ENCODE data around the gene LAMTOR5.
"Not testable (repeated sequence)": the region's sequence is repeated elsewhere in the genome, so short reads cannot be mapped to it uniquely, and the experiment has no call there.

The LAMTOR5 gene

DNA sequence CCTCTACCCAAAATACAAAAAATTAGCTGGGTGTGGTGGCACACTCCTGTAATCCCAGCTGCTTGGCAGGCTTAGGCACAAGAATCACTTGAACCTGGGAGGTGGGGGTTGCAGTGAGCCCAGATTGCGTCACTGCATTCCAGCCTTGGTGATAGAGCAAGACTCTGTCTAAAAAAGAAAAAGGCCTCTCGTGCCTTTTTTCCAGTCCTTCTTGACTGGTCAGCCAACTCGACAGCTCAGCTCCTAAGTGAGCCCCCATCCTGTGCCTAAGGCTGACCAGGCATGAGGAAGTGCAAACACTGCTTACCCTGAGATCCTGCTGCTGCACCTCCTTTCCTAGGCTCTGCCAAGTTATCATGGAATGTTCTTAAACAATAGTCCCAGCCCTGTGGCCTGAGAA lies 33.4 kb upstream of the LAMTOR5 start:
- CTCF ChIA-PET, result interaction anchor here (0.7 to 3.6 kb wide), 6 partner anchors 19 to 243 kb away, joined by 3 to 16 read pairs (median 6); no protein-coding TSS in a partner anchor
- no peak for DNase-seq (ENCODE audit: extremely low spot score)
- POLR2A ChIA-PET, result no interaction called here
- TF ChIP-seq, protein P1, sequence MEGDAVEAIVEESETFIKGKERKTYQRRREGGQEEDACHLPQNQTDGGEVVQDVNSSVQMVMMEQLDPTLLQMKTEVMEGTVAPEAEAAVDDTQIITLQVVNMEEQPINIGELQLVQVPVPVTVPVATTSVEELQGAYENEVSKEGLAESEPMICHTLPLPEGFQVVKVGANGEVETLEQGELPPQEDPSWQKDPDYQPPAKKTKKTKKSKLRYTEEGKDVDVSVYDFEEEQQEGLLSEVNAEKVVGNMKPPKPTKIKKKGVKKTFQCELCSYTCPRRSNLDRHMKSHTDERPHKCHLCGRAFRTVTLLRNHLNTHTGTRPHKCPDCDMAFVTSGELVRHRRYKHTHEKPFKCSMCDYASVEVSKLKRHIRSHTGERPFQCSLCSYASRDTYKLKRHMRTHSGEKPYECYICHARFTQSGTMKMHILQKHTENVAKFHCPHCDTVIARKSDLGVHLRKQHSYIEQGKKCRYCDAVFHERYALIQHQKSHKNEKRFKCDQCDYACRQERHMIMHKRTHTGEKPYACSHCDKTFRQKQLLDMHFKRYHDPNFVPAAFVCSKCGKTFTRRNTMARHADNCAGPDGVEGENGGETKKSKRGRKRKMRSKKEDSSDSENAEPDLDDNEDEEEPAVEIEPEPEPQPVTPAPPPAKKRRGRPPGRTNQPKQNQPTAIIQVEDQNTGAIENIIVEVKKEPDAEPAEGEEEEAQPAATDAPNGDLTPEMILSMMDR (IDR thresholded peaks at IDR 0.05; ENCODE audit: control extremely low read depth, extremely low read depth, low read depth, missing control alignments), result no peak

GRCh38 chr1:110439873-110440272 lies 32.4 kb upstream of the LAMTOR5 start:
- CTCF ChIA-PET, result interaction anchor here (3.6 kb wide), 1 partner anchor 27 kb away, joined by 16 read pairs; no protein-coding TSS in a partner anchor
- DNase-seq (ENCODE audit: extremely low spot score); POLR2A ChIA-PET: not testable (repeated sequence)

DNA sequence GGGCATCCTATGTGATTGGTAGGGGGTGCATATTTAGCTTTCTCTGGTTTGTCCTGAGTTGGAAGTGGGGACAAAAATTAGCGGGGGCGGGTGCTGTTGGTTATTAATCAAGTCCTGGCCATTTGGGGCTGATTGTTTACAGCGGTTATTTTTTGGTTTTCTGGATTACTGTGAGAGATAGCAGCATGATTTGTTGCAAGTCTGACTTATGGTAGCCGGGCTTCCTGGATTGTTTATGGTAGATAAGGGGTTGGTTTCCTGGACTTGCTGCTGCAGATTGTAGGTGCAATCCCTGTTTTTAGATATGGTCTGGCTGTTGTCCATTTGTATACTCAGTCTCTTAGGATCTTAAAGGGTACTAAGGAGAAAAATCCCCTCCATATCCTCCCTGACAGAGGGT lies 31.4 kb upstream of the LAMTOR5 start:
- DNase-seq (ENCODE audit: extremely low spot score), result no peak
- TF ChIP-seq, protein P1 (IDR thresholded peaks at IDR 0.05; ENCODE audit: control extremely low read depth, extremely low read depth, low read depth, missing control alignments), result no peak
- POLR2A ChIA-PET, result no interaction called here
- CTCF ChIA-PET, result interaction anchor here (1.1 to 3.6 kb wide), 7 partner anchors 10 to 232 kb away, joined by 3 to 16 read pairs (median 5); no protein-coding TSS in a partner anchor

- CTCF ChIA-PET, result interaction anchor here (0.9 to 1.9 kb wide), 10 partner anchors 9 to 242 kb away, joined by 3 to 12 read pairs (median 4); no protein-coding TSS in a partner anchor
- DNase-seq (ENCODE audit: extremely low spot score); POLR2A ChIA-PET: not testable (repeated sequence)
These were observed 30.3 kb upstream of the LAMTOR5 start for GRCh38 chr1:110437645-110438299.

GRCh38 chr1:110436635-110437034 lies 29.1 kb upstream of the LAMTOR5 start:
- POLR2A ChIA-PET, result no interaction called here
- DNase-seq (ENCODE audit: extremely low spot score), result no peak
- TF ChIP-seq, protein P1 (IDR thresholded peaks at IDR 0.05; ENCODE audit: control extremely low read depth, extremely low read depth, low read depth, missing control alignments), result no peak
- CTCF ChIA-PET, result interaction anchor here (1.0 to 1.9 kb wide), 6 partner anchors 8 to 229 kb away, joined by 3 to 12 read pairs (median 4); no protein-coding TSS in a partner anchor

- ChIA-PET POLR2A (no interaction called here), CTCF (interaction anchor here (1.1 to 1.9 kb wide), 5 partner anchors 12 to 232 kb away, joined by 3 to 7 read pairs (median 3); no protein-coding TSS in a partner anchor)
- DNase-seq (ENCODE audit: extremely low spot score), result no peak
These were observed 27.5 kb upstream of the LAMTOR5 start for GRCh38 chr1:110434946-110435345.

DNA sequence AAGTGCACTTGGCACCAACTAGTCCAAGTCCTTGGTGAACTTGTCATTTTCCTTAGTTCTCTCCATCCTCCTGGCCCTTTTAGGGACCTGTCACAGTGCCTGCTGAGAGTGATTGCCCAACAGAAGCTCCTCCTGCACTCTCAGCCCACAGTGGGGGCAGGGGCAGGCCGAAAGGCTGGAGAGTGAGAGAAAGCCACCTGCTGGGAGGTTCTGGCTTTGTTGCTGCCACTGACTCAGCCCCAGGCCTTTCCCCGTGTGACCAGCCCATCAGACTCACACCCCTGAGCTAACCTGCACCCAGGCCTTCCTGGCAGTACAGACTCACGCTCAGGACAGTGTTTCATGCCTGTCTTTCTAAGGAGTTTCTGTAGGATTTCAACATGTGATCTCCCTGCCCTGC lies 26.3 kb upstream of the LAMTOR5 start:
- POLR2A ChIA-PET, result no interaction called here
- CTCF ChIA-PET, result interaction anchor here (0.7 to 1.3 kb wide), 7 partner anchors 21 to 237 kb away, joined by 3 to 6 read pairs (median 3); no protein-coding TSS in a partner anchor
- TF ChIP-seq, protein P1 (IDR thresholded peaks at IDR 0.05; ENCODE audit: control extremely low read depth, extremely low read depth, low read depth, missing control alignments), result no peak
- no peak for DNase-seq (ENCODE audit: extremely low spot score)

More at GRCh38 chr1:110434946-110435345, 27.5 kb upstream of the LAMTOR5 start:
- TF ChIP-seq, protein P1 (IDR thresholded peaks at IDR 0.05; ENCODE audit: control extremely low read depth, extremely low read depth, low read depth, missing control alignments), result no peak

Data from GM10248 (cell line).